ENCODE measurements around the gene ASIC5. TPM values are rescaled to one million over a fixed set of nuclear protein-coding genes. Genes with fewer than 3 reads are reported as not detected.

The ASIC5 gene
- total RNA-seq, 1 donor from 2014 or later = not detected

GRCh38 chr4:155881555-155881954, 15.5 kb upstream of the ASIC5 start:
- peak; percentile 50 for DNase-seq (ENCODE audit: low read depth)

GRCh38 chr4:155879767-155880166, 13.7 kb upstream of the ASIC5 start:
- no peak for DNase-seq (ENCODE audit: low read depth)

GRCh38 chr4:155878611-155879010, 12.5 kb upstream of the ASIC5 start:
- no peak for DNase-seq (ENCODE audit: low read depth)

- no peak for DNase-seq (ENCODE audit: low read depth)
Measured at GRCh38 chr4:155877971-155878370, 11.9 kb upstream of the ASIC5 start.

GRCh38 chr4:155875878-155876277, 9.8 kb upstream of the ASIC5 start:
- DNase-seq (ENCODE audit: low read depth) = no peak

- DNase-seq (ENCODE audit: low read depth) = no peak
Measured at GRCh38 chr4:155855897-155856296, 10.2 kb downstream of the ASIC5 start.

GRCh38 chr4:155854582-155855226, 11.4 kb downstream of the ASIC5 start:
- DNase-seq (ENCODE audit: low read depth) = no peak

GRCh38 chr4:155853189-155853588, 12.9 kb downstream of the ASIC5 start:
- no peak for DNase-seq (ENCODE audit: low read depth)

GRCh38 chr4:155849042-155849441, 17.0 kb downstream of the ASIC5 start:
- DNase-seq (ENCODE audit: low read depth) = no peak

- no peak for DNase-seq (ENCODE audit: low read depth)
Measured at GRCh38 chr4:155846929-155847328, 19.1 kb downstream of the ASIC5 start.

GRCh38 chr4:155842080-155842479, 24.0 kb downstream of the ASIC5 start:
- no peak for DNase-seq (ENCODE audit: low read depth)

- no peak for DNase-seq (ENCODE audit: low read depth)
Measured at GRCh38 chr4:155837203-155837796, 28.8 kb downstream of the ASIC5 start.

- no peak for DNase-seq (ENCODE audit: low read depth)
Measured at GRCh38 chr4:155832664-155833063, 33.4 kb downstream of the ASIC5 start.

- DNase-seq (ENCODE audit: low read depth) = no peak
Measured at GRCh38 chr4:155828628-155829027, 37.4 kb downstream of the ASIC5 start.

GRCh38 chr4:155822572-155822971, 43.5 kb downstream of the ASIC5 start:
- DNase-seq (ENCODE audit: low read depth) = peak; percentile 37

GRCh38 chr4:155820887-155821518, 45.1 kb downstream of the ASIC5 start:
- no peak for DNase-seq (ENCODE audit: low read depth)

GRCh38 chr4:155819066-155819465, 47.0 kb downstream of the ASIC5 start:
- DNase-seq (ENCODE audit: low read depth) = no peak

- no peak for DNase-seq (ENCODE audit: low read depth)
Measured at GRCh38 chr4:155818639-155819038, 47.4 kb downstream of the ASIC5 start.

GRCh38 chr4:155811083-155811482, 55.0 kb downstream of the ASIC5 start:
- peak; percentile 20 for DNase-seq (ENCODE audit: low read depth)

GRCh38 chr4:155809835-155810234, 56.2 kb downstream of the ASIC5 start:
- DNase-seq (ENCODE audit: low read depth) = peak; percentile 87

- no peak for DNase-seq (ENCODE audit: low read depth)
Measured at GRCh38 chr4:155807021-155807420, 59.1 kb downstream of the ASIC5 start.

- peak; percentile 46 for DNase-seq (ENCODE audit: low read depth)
Measured at GRCh38 chr4:155805016-155805415, 61.1 kb downstream of the ASIC5 start.
